ENCODE data around the gene NSUN2. TPM values are rescaled to one million over a fixed set of nuclear protein-coding genes. Genes with fewer than 3 reads are reported as not detected.

The NSUN2 gene
- total RNA-seq, 1 experiment from 2014 or later, result 90.7 TPM

- Mint-ChIP-seq H3K9me3 (ENCODE audit: low read depth, unreplicated experiment) (no peaks in the 10 kb centered on the region), H3K27me3 (ENCODE audit: unreplicated experiment) (peaks cover 96% of the 10 kb centered on the region), H3K4me3 (ENCODE audit: low read depth, unreplicated experiment) (no peak overlapping the region), H3K4me1 (ENCODE audit: low read depth, unreplicated experiment) (no peaks in the 10 kb centered on the region), H3K27ac (ENCODE audit: unreplicated experiment) (no peak overlapping the region), H3K36me3 (ENCODE audit: insufficient read depth, unreplicated experiment) (no peaks in the 10 kb centered on the region)
- BruUV-seq (replicated peaks), result no TSS peak
- no peak for DNase-seq
- TF ChIP-seq CTCF (IDR thresholded peaks at IDR 0.05; ENCODE audit: unreplicated experiment), result no peak
- CTCF ChIA-PET, result interaction anchor here (0.7 kb wide), 1 partner anchor 792 kb away, joined by 3 read pairs; no protein-coding TSS in a partner anchor
- intact Hi-C loops (cut with micrococcal nuclease; ENCODE audit: unreplicated experiment), result no loop called here
Observed at GRCh38 chr5:6581559-6582426, 51.1 kb downstream of the NSUN2 start.

GRCh38 chr5:6581090-6581489 is 51.8 kb downstream of the NSUN2 start:
- DNase-seq, result no peak
- CTCF ChIA-PET, result interaction anchor here (0.6 kb wide), 1 partner anchor 154 kb away, joined by 3 read pairs; no protein-coding TSS in a partner anchor
- H3K4me3 Mint-ChIP-seq (ENCODE audit: low read depth, unreplicated experiment), result no peak overlapping the region
- intact Hi-C loops (cut with micrococcal nuclease; ENCODE audit: unreplicated experiment), result no loop called here
- H3K27me3 Mint-ChIP-seq (ENCODE audit: unreplicated experiment), result peaks cover 89% of the 10 kb centered on the region
- no peak for TF ChIP-seq CTCF (IDR thresholded peaks at IDR 0.05; ENCODE audit: unreplicated experiment)
- H3K36me3 Mint-ChIP-seq (ENCODE audit: insufficient read depth, unreplicated experiment), result no peaks in the 10 kb centered on the region
- no peak overlapping the region for H3K27ac Mint-ChIP-seq (ENCODE audit: unreplicated experiment)
- H3K4me1 Mint-ChIP-seq (ENCODE audit: low read depth, unreplicated experiment), result no peaks in the 10 kb centered on the region
- H3K9me3 Mint-ChIP-seq (ENCODE audit: low read depth, unreplicated experiment), result no peaks in the 10 kb centered on the region
- BruUV-seq (replicated peaks), result no TSS peak

GRCh38 chr5:6579535-6579934 is 53.3 kb downstream of the NSUN2 start:
- DNase-seq, result no peak
- no peaks in the 10 kb centered on the region for H3K4me1 Mint-ChIP-seq (ENCODE audit: low read depth, unreplicated experiment)
- H3K36me3 Mint-ChIP-seq (ENCODE audit: insufficient read depth, unreplicated experiment), result no peaks in the 10 kb centered on the region
- H3K27ac Mint-ChIP-seq (ENCODE audit: unreplicated experiment), result no peak overlapping the region
- intact Hi-C loops (cut with micrococcal nuclease; ENCODE audit: unreplicated experiment), result loop anchor here (5.0 to 10.0 kb wide), 2 partner anchors 202 to 1435 kb away; partner anchors contain the start of genes ADAMTS16 and MED10
- CTCF ChIA-PET, result no interaction called here
- no peak for TF ChIP-seq CTCF (IDR thresholded peaks at IDR 0.05; ENCODE audit: unreplicated experiment)
- no peak overlapping the region for H3K4me3 Mint-ChIP-seq (ENCODE audit: low read depth, unreplicated experiment)
- peaks cover 82% of the 10 kb centered on the region for H3K27me3 Mint-ChIP-seq (ENCODE audit: unreplicated experiment)
- no peaks in the 10 kb centered on the region for H3K9me3 Mint-ChIP-seq (ENCODE audit: low read depth, unreplicated experiment)
- BruUV-seq (replicated peaks), result no TSS peak

GRCh38 chr5:6578676-6579343 is 54.0 kb downstream of the NSUN2 start:
- H3K36me3 Mint-ChIP-seq (ENCODE audit: insufficient read depth, unreplicated experiment), result no peaks in the 10 kb centered on the region
- CTCF ChIA-PET, result no interaction called here
- no peak overlapping the region for H3K27ac Mint-ChIP-seq (ENCODE audit: unreplicated experiment)
- peaks cover 82% of the 10 kb centered on the region for H3K27me3 Mint-ChIP-seq (ENCODE audit: unreplicated experiment)
- no peaks in the 10 kb centered on the region for H3K9me3 Mint-ChIP-seq (ENCODE audit: low read depth, unreplicated experiment)
- no TSS peak for BruUV-seq (replicated peaks)
- H3K4me1 Mint-ChIP-seq (ENCODE audit: low read depth, unreplicated experiment), result no peaks in the 10 kb centered on the region
- no peak for TF ChIP-seq CTCF (IDR thresholded peaks at IDR 0.05; ENCODE audit: unreplicated experiment)
- DNase-seq, result no peak
- intact Hi-C loops (cut with micrococcal nuclease; ENCODE audit: unreplicated experiment), result loop anchor here (5.0 to 10.0 kb wide), 2 partner anchors 202 to 1434 kb away; partner anchors contain the start of genes ADAMTS16 and MED10
- H3K4me3 Mint-ChIP-seq (ENCODE audit: low read depth, unreplicated experiment), result no peak overlapping the region
